HG03520 (cell line): ENCODE measurements around the gene DNAH3.
"Not testable (repeated sequence)": the region's sequence is repeated elsewhere in the genome, so short reads cannot be mapped to it uniquely, and the experiment has no call there.

Experiments
- ATAC-seq: cut with Tn5 transposase; IDR thresholded peaks from one replicate; pipeline ENCODE4 v1.9.1; 2021; ENCODE audit warnings: mild to moderate bottlenecking, moderate library complexity; ENCODE audit not compliant: unreplicated experiment

Gene DNAH3

GRCh38 chr16:21130811-21131210 lies 19.8 kb downstream of the DNAH3 start:
- no peak for ATAC-seq

- no peak for ATAC-seq
Measured at GRCh38 chr16:21128991-21129390, 21.7 kb downstream of the DNAH3 start.

GRCh38 chr16:21126518-21126917 lies 24.1 kb downstream of the DNAH3 start:
- no peak for ATAC-seq

- no peak for ATAC-seq
Measured at GRCh38 chr16:21125191-21125590, 25.5 kb downstream of the DNAH3 start.

DNA sequence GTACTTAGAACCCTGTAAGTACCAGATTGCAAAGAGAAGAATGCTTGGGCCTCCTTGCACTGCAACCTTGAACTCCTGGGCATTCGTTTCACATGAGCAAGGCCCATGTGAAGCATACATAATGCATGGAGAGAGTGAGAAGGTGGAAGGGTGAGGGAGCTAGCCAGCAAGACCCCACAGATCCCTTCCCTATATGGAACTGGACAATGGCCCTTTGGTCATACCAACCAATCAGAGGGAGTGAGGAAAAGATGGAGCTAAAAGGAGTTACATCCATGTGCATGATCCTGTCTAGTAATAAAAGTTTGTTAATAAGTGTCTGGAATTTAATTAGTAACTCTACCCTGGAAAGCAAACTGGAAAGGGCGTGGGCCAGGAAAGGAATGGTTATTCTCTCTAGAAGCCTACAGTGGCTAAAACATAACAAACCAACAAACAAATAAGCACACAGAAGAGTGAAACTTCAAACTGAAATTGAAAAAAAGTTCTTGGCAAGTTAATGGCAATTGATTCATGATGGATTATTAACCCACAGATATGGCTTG lies 29.6 kb downstream of the DNAH3 start:
- no peak for ATAC-seq

- no peak for ATAC-seq
Measured at GRCh38 chr16:21117567-21117966, 33.1 kb downstream of the DNAH3 start.

- no peak for ATAC-seq
Measured at GRCh38 chr16:21116148-21116693, 34.4 kb downstream of the DNAH3 start.

DNA sequence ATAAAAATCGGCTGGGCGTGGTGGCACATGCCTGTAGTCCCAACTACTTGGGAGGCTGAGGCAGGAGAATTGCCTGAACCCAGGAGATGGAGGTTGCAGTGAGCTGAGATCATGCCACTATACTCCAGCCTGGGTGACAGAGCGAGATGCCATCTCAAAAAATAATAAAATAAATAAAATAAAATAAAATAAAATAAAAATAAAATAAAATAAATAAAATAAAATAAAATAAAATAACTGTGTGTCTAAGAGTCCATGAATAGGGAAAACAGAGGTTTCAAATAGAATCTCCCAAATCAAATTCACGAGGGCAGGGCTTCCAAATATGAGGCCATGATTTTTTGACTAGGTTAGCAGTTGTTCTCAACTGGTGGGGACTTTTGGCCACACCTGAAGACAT lies 35.1 kb downstream of the DNAH3 start:
- ATAC-seq: not testable (repeated sequence)

DNA sequence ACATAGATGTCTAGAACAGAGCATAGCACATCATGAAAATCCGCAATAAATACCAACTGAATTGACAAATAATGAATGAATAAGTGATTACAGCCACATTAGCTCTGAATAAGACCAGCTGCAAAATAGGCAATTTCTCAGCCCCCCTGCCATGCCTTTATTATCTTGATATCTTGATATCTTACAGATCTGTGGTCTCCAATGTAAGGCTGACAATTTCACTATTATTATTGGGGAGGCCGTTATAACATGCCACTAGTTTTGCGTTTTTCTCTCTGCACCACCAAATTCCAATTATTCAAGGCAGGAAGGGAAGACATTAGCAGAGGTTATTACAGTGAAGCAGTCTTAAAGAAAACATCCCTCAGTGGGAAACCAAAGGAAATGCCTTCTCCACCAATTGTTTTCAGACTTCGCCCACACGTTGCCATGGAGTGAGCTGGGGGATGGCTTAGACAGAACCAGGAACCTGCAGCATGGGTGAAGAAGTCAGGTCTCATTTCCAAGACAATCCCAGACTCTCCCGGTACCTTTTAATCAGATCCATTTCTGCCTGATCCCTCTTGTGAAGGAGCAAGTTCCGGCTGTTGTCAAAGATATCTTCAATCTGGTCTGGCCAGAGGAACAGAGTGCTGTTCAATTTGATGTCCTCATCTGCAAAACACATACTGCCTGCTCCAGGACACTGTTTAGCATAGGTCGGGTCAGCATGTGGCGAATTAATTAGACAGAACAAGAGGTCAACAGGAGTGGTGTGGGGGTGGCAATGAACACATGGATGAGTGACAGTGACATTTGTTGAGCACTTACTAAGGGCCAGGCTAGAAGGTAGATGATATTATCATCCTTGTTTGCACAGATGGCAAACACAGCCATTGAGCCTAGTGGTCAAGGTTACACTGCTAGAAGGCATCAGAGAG lies 46.4 kb downstream of the DNAH3 start:
- ATAC-seq: no peak

- ATAC-seq: no peak
Measured at GRCh38 chr16:21101631-21102420, 48.8 kb downstream of the DNAH3 start.

DNA sequence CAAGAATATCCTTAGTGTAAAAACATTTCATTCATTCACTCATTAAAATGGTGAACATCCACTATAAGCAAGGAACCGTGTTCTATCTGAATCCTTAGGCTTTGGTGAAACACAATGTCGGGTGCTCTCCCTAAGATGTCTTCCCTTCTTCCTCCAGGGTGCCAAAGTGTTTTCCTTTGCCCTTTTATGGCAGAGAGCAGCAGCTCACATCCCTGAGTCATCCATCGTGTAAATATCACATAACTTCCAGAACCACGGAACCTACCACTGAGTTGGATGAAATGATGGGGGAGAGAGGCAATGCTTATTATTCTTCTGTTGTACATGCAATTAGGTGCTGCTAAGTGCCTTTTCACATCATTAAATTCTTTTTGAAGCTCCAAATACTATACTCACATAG lies 50.2 kb downstream of the DNAH3 start:
- ATAC-seq: no peak

DNA sequence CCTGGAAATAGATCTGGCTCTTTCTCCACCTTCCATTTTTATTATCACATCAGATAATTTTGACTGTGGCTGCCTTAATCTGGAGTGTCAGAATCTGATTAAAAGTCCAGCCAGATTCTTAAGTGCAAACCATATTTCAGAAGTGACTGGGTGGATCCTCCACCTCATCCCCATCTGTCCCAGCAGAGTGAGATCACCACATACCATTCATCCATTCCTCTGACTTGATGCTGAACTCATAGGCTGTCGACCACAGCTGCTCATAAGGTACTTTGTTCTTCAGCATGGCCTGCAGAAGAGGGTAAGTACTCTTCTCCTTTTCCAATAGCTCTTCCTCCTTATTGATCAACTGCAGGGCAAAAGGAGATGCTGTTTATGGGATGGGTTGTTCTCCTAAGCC lies 53.5 kb downstream of the DNAH3 start:
- ATAC-seq: no peak

GRCh38 chr16:21094719-21095118 lies 55.9 kb downstream of the DNAH3 start:
- not testable (repeated sequence) for ATAC-seq

DNA sequence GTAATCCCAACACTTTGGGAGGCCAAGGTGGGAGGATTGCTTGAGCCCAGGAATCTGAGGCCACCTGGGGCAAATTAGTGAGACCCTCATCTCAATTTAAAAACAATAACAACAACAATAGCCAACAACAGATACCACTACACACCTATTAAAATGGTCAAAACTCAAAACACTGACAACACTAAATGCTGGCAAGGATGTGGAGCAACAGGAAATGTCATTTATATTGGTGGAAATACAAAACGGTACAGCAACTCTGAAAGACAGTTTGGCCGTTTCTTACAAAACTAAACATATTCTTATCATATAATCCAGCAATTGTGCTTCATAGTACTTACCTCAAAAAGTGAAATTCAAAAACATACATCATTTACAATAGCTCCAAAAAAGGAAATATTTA lies 57.7 kb downstream of the DNAH3 start:
- no peak for ATAC-seq

DNA sequence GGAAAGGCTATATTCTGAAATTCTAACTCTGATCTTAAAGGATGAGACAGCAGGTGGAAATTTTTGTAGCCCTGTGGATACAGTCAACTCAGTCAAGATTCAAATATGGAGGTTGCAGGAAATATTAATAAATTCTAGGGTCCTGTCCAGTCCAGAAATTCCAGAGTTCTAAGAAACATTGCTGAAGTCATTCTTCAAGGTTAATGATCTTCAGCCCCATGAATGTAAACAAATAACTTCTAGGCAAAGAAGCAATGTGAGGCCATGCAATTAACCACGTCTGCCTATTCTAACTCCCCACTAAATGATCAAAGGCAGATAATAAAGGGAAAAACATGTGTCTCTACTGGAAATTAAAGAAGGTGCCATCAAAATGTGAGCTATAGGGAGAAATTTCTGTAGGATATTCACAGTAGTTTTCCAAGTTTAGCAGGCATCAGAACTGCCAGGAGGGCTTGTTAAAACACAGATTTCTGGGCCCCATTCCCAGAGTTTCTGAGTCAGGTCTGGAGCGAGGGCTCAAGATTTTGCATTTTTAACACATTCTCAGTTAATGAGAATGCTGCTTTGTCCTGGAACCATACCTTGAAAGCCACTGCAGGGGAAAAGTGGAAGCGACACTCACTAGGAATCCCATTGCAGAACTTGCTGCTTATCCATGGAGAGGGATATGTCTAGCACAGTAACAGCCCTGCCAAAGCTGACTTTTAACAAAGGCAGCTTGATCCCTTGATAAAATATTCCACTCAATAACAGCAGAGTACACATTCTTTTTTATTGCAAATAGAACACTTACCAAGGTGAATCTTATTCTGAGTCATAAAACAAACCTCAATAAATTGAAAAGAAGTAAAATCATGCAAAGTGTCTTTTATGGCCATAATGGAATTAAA lies 61.8 kb downstream of the DNAH3 start:
- no peak for ATAC-seq

- ATAC-seq: no peak
Measured at GRCh38 chr16:21088143-21088542, 62.5 kb downstream of the DNAH3 start.

DNA sequence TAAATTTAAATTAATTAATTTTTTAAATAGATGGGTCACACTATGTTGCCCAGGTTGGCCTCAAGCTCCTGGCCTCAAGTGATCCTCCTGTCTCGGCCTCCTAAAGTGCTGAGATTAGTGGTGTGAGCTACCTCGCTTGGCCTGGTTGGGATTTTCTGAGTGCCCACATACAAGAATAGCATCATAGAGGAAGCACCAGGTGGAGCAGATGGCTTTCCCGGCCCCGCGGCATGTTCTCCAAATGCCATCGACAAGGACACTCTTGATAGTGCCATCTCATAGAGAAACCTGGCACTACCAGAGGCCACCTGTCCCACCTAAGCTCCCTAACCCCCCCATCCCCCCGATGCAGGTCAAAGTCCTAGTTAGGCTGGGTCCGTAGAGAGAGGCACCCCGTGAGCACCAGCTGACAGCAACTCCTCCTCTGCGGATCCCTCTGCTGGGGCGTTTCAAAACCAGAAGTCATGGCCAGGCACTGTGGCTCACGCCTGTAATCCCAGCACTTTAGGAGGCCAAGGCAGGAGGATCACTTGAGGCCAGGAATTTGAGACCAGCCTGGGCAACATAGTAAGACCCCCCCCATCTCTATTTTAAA lies 65.9 kb downstream of the DNAH3 start:
- no peak for ATAC-seq

DNA sequence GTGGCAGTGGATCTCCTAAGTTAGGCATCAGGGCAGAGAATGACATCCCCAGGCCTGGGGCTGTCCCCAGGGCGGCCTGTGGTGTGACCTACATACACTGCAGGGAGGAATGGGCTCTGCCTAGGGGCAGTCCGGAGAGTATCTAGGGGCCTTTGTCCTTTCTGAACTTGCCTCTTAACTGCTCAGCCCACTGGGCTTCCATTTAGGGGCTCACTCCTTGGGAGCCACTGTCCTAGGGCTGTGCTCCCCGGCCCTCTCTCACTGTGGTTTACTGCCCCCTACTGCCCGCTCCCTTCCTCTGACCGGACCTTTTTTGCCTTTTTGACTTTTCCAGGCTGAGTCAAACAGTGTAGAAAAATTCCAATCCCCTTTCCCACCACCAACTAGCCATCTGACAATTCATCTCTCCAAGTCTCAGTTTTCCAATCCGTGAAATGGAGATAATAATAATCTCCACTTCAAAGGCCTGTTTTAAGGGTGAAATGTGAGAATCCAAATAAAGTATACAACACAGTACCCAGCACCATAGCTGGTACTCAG lies 66.8 kb downstream of the DNAH3 start:
- ATAC-seq: no peak

GRCh38 chr16:21081329-21081728 lies 69.3 kb downstream of the DNAH3 start:
- no peak for ATAC-seq

DNA sequence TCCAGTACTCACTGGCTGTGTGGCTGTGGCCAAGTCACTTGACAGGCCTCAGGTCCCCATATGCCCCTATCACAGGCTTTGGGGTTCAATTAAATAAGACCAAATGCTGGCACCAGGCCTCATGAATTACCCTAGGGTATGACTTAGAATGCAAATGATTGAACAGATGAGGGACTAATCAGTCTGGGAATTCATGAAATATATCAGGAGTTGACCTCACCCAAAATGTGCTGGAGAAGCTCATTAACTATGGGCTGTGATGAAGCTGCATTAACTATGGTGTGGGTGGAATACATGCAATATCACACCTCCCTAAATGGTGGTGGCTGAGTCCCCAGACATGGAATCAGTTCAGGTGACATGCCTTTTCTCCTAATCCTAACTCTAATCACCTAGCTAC lies 72.1 kb downstream of the DNAH3 start:
- ATAC-seq: no peak
